CD1c-positive myeloid dendritic cell (primary cell): ENCODE measurements around the gene CTNNBIP1.
"Not testable (repeated sequence)": the region's sequence is repeated elsewhere in the genome, so short reads cannot be mapped to it uniquely, and the experiment has no call there.

Experiments
- DNase-seq: peaks from one replicate; pipeline ENCODE4 v3.0.0-alpha.2; 2016; ENCODE audit errors: extremely low spot score

CTNNBIP1 gene

DNA sequence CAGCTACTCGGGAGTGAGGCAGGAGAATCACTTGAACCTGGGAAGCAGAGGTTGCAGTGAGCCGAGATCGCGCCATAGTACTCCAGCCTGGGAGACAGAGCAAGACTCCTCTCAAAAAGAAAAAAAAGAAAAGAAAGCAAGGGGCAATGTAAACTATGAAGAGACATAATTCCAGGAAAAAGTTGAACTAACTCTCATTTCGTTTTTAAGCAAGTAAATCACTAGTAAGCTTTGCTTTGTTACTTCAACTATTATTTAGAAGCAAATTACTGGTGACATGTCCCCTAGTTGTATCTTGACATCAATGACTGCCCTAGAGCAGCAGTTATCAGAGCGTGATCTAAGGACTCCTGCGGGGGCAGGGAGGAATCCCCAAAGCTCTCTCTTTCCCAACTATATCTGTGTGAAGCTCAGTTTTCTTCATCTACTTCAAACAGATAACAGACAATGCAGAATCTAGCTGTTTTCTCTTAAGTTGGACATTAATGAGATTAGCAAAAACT is 105.0 kb downstream of the CTNNBIP1 start:
- no peak for DNase-seq

DNA sequence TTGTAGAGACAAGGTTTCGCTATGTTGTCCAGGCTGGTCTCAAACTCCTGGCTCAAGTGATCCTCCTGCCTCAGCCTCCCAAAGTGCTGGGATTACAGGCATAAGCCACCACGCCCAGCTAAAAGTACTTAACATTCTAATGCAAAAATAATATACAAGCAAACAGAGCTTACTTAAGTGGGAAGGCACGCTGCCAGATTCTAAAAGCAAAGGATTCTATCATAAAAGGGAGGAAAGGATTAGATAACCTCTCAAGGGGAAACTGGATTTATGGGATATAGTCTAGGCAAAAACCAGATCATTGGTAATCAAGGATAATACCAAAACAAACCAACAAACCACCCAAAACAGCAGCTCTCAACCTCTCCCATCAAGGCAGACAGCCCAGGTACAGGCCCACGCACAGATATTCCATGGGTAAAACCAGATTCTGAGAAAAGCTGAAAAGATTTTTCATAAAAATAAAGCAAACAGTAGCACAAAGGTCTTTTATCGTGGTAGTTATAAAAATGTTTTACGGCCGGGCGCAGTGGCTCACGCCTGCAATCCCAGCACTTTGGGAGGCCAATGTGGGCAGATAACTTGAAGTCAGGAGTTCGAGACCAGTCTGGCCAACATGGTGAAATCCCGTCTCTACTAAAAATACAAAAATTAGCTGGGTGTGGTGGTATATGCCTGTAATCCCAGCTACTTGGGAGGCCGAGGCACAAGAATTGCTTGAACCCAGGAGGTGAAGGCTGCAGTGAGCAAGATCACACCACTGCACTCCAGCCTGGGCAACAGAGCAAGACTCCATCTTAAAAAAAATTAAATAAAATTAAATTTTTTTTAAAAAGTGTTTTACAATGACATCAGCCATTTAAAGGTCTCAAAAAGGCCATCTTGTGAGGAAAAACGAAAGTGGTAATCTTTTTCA is 106.8 kb downstream of the CTNNBIP1 start:
- DNase-seq = not testable (repeated sequence)

DNA sequence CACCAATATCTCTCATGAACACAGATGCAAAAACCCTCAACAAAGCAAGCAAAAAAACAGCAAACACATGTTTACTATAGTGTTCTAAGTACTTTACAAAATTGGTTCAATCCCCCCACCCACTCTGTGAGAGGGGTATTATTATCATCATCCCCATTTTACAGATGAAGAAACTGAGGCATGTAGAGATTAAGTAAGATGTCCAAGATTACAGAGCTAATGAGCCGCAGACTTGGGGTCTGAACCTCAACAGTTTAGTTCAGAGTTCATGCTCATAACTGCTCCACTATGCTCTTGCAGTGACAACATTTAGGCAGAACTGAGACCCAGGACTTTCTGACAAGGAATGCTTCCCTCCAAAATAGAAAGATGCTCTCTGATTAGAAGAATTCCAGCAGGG is 108.2 kb downstream of the CTNNBIP1 start:
- no peak for DNase-seq
